Spleen (tissue), 7 donors: ENCODE data around the gene PHC1.

ENCODE experiments used
- POLR2A ChIP-seq, 3 donors: fragments of 450-650 bp; IDR thresholded peaks; one replicate each; pipeline ENCODE4 v1.5.1; 2017; ENCODE audit warnings: antibody characterized with exemption in 3 of 3, mild to moderate bottlenecking in 1 of 3
- POLR2AphosphoS5 ChIP-seq, 3 donors: sonication (generic); formaldehyde crosslinking; IDR thresholded peaks; one replicate each; pipeline ENCODE4 v1.5.1; 2017; ENCODE audit warnings: antibody characterized with exemption in 3 of 3
- TF ChIP-seq, protein P1 (sequence below), 11 experiments: fragments of 200-600 bp in 7 of 11; fragments of 450-650 bp in 4 of 11; sonication (generic) in 4 of 11; IDR thresholded peaks in 8 of 11; conservative IDR thresholded peaks in 3 of 11; 1 replicate in 7 of 11; 2 replicates in 4 of 11; pipeline versions ENCODE4 v1.4.0 to v1.8.0; 2016 to 2021; ENCODE audit warnings: antibody characterized with exemption in 11 of 11, inconsistent platforms in 4 of 11, mild to moderate bottlenecking in 1 of 11
- donor health status: DM: no; HTN: no; CAD: no; lungs with moderate emphysema.
- donor health status: DM: no; HTN: no; CAD: no.
- donor health status: DM: no; HTN: no; CAD: no.

GRCh38 chr12:8914716-8915526 is 612 bp downstream of the PHC1 start:
- TF ChIP-seq, protein P1, sequence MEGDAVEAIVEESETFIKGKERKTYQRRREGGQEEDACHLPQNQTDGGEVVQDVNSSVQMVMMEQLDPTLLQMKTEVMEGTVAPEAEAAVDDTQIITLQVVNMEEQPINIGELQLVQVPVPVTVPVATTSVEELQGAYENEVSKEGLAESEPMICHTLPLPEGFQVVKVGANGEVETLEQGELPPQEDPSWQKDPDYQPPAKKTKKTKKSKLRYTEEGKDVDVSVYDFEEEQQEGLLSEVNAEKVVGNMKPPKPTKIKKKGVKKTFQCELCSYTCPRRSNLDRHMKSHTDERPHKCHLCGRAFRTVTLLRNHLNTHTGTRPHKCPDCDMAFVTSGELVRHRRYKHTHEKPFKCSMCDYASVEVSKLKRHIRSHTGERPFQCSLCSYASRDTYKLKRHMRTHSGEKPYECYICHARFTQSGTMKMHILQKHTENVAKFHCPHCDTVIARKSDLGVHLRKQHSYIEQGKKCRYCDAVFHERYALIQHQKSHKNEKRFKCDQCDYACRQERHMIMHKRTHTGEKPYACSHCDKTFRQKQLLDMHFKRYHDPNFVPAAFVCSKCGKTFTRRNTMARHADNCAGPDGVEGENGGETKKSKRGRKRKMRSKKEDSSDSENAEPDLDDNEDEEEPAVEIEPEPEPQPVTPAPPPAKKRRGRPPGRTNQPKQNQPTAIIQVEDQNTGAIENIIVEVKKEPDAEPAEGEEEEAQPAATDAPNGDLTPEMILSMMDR (IDR thresholded peaks at IDR 0.05 in 8 of 11, conservative IDR thresholded peaks at IDR 0.05 in 3 of 11): no peak
- TF ChIP-seq POLR2A (IDR thresholded peaks at IDR 0.05) (no peak), POLR2AphosphoS5 (IDR thresholded peaks at IDR 0.05) (peak in 2 of 3 donors; percentile 38 to 57)
